ENCODE results near the gene FGFR4. TPM values are rescaled to one million over a fixed set of nuclear protein-coding genes. Genes with fewer than 3 reads are reported as not detected.

The FGFR4 gene
- total and polyA plus RNA-seq, 2 of the 8 experiments (the other 6 are each of a cell fraction or from before 2014, with no cell fraction given) = 61.4 to 88.4 TPM

GRCh38 chr5:177103523-177104253 lies 17.0 kb downstream of the FGFR4 start:
- POLR2A ChIA-PET (ENCODE audit: partially characterized antibody) = no interaction called here
- H3K4me1 ChIP-seq (replicated peaks in 1 of 4; ENCODE audit: control insufficient read depth in 3 of 4, insufficient read depth in 4 of 4, low read length in 3 of 4) = peaks cover 0 to 16% (median 5%) of the 10 kb centered on the region in 4 experiments; a peak in 5 of 7 replicates
- no peaks in the 10 kb centered on the region for H3K79me1 ChIP-seq (ENCODE audit: low read depth, low read length)
- no peak overlapping the region for H3K18ac ChIP-seq (ENCODE audit: extremely low read depth, low read length)
- H3K36me3 ChIP-seq (ENCODE audit: control insufficient read depth in 2 of 4, insufficient read depth in 4 of 4, low read length in 3 of 4) = no peaks in the 10 kb centered on the region
- FAIRE-seq (no peak), DNase-seq (ENCODE audit: low read depth in 1 of 2, low spot score in 2 of 2) (no peak)
- H2BK12ac ChIP-seq (ENCODE audit: low read depth, low read length) = no peak overlapping the region
- CTCF ChIA-PET (ENCODE audit: partially characterized antibody) = interaction anchor here (1.1 to 9.4 kb wide), 5 partner anchors 8 to 443 kb away, joined by 3 to 100 read pairs (median 5); partner anchors contain the start of gene FGFR4
- H3K14ac ChIP-seq (ENCODE audit: insufficient read length) = no peak overlapping the region
- no peak overlapping the region for H4K5ac ChIP-seq (ENCODE audit: insufficient read length, low read depth, low read length)
- H2AFZ ChIP-seq (ENCODE audit: low read length) = no peak overlapping the region
- no peak overlapping the region for H3K56ac ChIP-seq (replicated peaks; ENCODE audit: insufficient read length, low read depth, low read length)
- no peak overlapping the region for H4K91ac ChIP-seq (replicated peaks; ENCODE audit: insufficient read length, low read length)
- 84% methylated on average over 9 of the region's 9 CpGs; no CpG with 5 or more reads in 1 of the 2 experiments for WGBS, 2 experiments (ENCODE audit: extremely low coverage in 1 of 2, insufficient coverage in 1 of 2, insufficient read length in 1 of 2, insufficient replicate concordance in 2 of 2, low coverage in 1 of 2, low lambda C conversion rate in 2 of 2, missing lambda C conversion rate in 1 of 2)
- H2BK120ac ChIP-seq (replicated peaks; ENCODE audit: low read depth, low read length) = no peak overlapping the region
- no peak overlapping the region for H2AK5ac ChIP-seq (ENCODE audit: low read depth, low read length)
- no peak overlapping the region for H3K23ac ChIP-seq (ENCODE audit: insufficient read length)
- no peaks in the 10 kb centered on the region for H3K27me3 ChIP-seq (replicated peaks in 1 of 4; ENCODE audit: control insufficient read depth in 3 of 4, extremely low read depth in 1 of 4, insufficient read depth in 3 of 4, low read length in 3 of 4)
- 0 out of 2 replicates have a peak, but pooled peaks cover 1% of the 10 kb centered on the region for H3K23me2 ChIP-seq (ENCODE audit: low read depth, low read length)
- H4K8ac ChIP-seq (ENCODE audit: extremely low read depth, insufficient read depth, low read length) = no peak overlapping the region
- no peak overlapping the region for H3K27ac ChIP-seq (ENCODE audit: low read depth, low read length)
- H2BK20ac ChIP-seq (ENCODE audit: low read length) = no peak overlapping the region
- no peaks in the 10 kb centered on the region for H3K79me2 ChIP-seq (ENCODE audit: control insufficient read depth in 1 of 2, insufficient read depth in 2 of 2, low read length in 2 of 2)
- H3K9ac ChIP-seq (replicated peaks in 1 of 4; ENCODE audit: extremely low read depth in 1 of 4, low read depth in 3 of 4, low read length in 3 of 4) = no peak overlapping the region
- no peak overlapping the region for H3K4me3 ChIP-seq (ENCODE audit: extremely low read depth in 1 of 4, insufficient read depth in 2 of 4, low read depth in 3 of 4, low read length in 4 of 4)
- H2BK5ac ChIP-seq (ENCODE audit: low read depth, low read length) = no peak overlapping the region
- no peaks in the 10 kb centered on the region for H4K20me1 ChIP-seq (replicated peaks in 1 of 2; ENCODE audit: control insufficient read depth in 1 of 2, insufficient read depth in 2 of 2, low read length in 2 of 2)
- H2BK15ac ChIP-seq (ENCODE audit: low read length) = no peak overlapping the region
- H3K4ac ChIP-seq (replicated peaks; ENCODE audit: insufficient read length, low read depth, low read length) = no peak overlapping the region
- H3K9me3 ChIP-seq (ENCODE audit: insufficient read depth in 2 of 2, low read depth in 1 of 2, low read length in 1 of 2) = no peaks in the 10 kb centered on the region
- no peak overlapping the region for H3K4me2 ChIP-seq (ENCODE audit: insufficient read depth in 1 of 2, low read depth in 2 of 2, low read length in 2 of 2)
- TF ChIP-seq CEBPB (IDR thresholded peaks at IDR 0.05; ENCODE audit: low read depth, low read length) (no peak), YY1 (IDR thresholded peaks at IDR 0.05; ENCODE audit: low read depth, low read length) (no peak), SAP30 (IDR thresholded peaks at IDR 0.05; ENCODE audit: insufficient read depth, insufficient replicate concordance, low read length) (no peak), RAD21 (IDR thresholded peaks at IDR 0.05 in 1 of 2, conservative IDR thresholded peaks at IDR 0.05 in 1 of 2; ENCODE audit: low read depth in 2 of 2, low read length in 2 of 2) (no peak), CTBP2 (IDR thresholded peaks at IDR 0.05; ENCODE audit: borderline replicate concordance, insufficient read depth, insufficient read length, low read length) (no peak), CBX8 (IDR thresholded peaks at IDR 0.05; ENCODE audit: borderline replicate concordance, low read depth, low read length) (no peak), HDAC2 (IDR thresholded peaks at IDR 0.05; ENCODE audit: borderline replicate concordance in 1 of 2, low read depth in 2 of 2, low read length in 2 of 2) (no peak), CHD2 (IDR thresholded peaks at IDR 0.05; ENCODE audit: low read length) (no peak), EZH2 (IDR thresholded peaks at IDR 0.05; ENCODE audit: low read depth, low read length, severe bottlenecking) (no peak), KDM1A (IDR thresholded peaks at IDR 0.05; ENCODE audit: borderline replicate concordance, low read length) (no peak; the same call in 1 of the 2 replicates)
- TF ChIP-seq, protein P1, sequence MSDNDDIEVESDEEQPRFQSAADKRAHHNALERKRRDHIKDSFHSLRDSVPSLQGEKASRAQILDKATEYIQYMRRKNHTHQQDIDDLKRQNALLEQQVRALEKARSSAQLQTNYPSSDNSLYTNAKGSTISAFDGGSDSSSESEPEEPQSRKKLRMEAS (IDR thresholded peaks at IDR 0.05) = no peak
